SU-DHL-6 (cell line): ENCODE results near the gene KCNB1.

ENCODE experiments used
- H2AFZ ChIP-seq: fragments of 200-600 bp; sonication (generic); 2 replicates; pipeline ENCODE4 v1.6.1; 2014; ENCODE audit warnings: low read depth, mild to moderate bottlenecking, moderate library complexity, mixed read lengths, antibody characterized with exemption, low read length; ENCODE audit not compliant: severe bottlenecking
- H3F3A ChIP-seq: fragments of 200-600 bp; shearing (Covaris generic); 2 replicates; pipeline ENCODE4 v1.6.0; 2016; ENCODE audit warnings: antibody characterized with exemption, mild to moderate bottlenecking; ENCODE audit not compliant: insufficient read depth
- H3K27ac ChIP-seq: fragments of 200-600 bp; sonication (generic); 2 replicates; pipeline ENCODE4 v1.5.1; 2016; ENCODE audit warnings: low read depth, mild to moderate bottlenecking, low read length, moderate library complexity, mixed read lengths
- H3K27me3 ChIP-seq: fragments of 200-600 bp; sonication (generic), shearing (Covaris generic); 2 replicates; pipeline ENCODE4 v1.6.0; 2014; ENCODE audit warnings: mild to moderate bottlenecking, low read length
- H3K36me3 ChIP-seq: fragments of 200-600 bp; sonication (generic); 2 replicates; pipeline ENCODE4 v1.6.1; 2014; ENCODE audit warnings: mild to moderate bottlenecking, low read length, mixed read lengths
- H3K4me2 ChIP-seq: fragments of 300-600, 200-600 bp; shearing (Covaris generic), sonication (generic); 2 replicates; pipeline ENCODE4 v1.6.0; 2014; ENCODE audit warnings: low read length, low read depth, mild to moderate bottlenecking; ENCODE audit not compliant: poor library complexity, severe bottlenecking
- H3K4me3 ChIP-seq: fragments of 200-600 bp; sonication (generic); 2 replicates; pipeline ENCODE4 v1.5.1; 2014; ENCODE audit warnings: antibody characterized with exemption, low read length, mild to moderate bottlenecking, mixed read lengths; ENCODE audit not compliant: insufficient read depth, poor library complexity, severe bottlenecking
- H3K79me2 ChIP-seq: fragments of 200-600 bp; sonication (generic); 2 replicates; pipeline ENCODE4 v1.6.1; 2014; ENCODE audit warnings: mild to moderate bottlenecking, low read length, moderate library complexity; ENCODE audit not compliant: insufficient read depth
- H3K9ac ChIP-seq: fragments of 200-600 bp; sonication (generic); 2 replicates; pipeline ENCODE4 v1.7.0; 2014; ENCODE audit warnings: mild to moderate bottlenecking, low read length
- H3K9me2 ChIP-seq: fragments of 200-600 bp; sonication (generic); replicated peaks from 2 replicates; pipeline ENCODE4 v1.6.1; 2014; ENCODE audit warnings: low read length; ENCODE audit not compliant: insufficient read depth
- H3K9me3 ChIP-seq: fragments of 200-600 bp; sonication (generic); 2 replicates; pipeline ENCODE4 v1.6.1; 2014; ENCODE audit warnings: low read length, mixed read lengths; ENCODE audit not compliant: insufficient read depth
- H4K20me1 ChIP-seq: fragments of 200-600 bp; sonication (generic); 2 replicates; pipeline ENCODE4 v1.6.1; 2014; ENCODE audit warnings: low read depth, mild to moderate bottlenecking, antibody characterized with exemption, low read length, moderate library complexity, mixed read lengths
- EZH2phosphoT487 ChIP-seq: fragments of 200-600 bp; sonication (generic), shearing (Covaris generic); conservative IDR thresholded peaks from 2 replicates; pipeline ENCODE4 v1.6.1; 2018; ENCODE audit warnings: mild to moderate bottlenecking, antibody characterized with exemption, low read length, moderate library complexity, mixed read lengths
- TF ChIP-seq, protein P1 (sequence below): fragments of 200-600 bp; sonication (generic); IDR thresholded peaks from one replicate; pipeline ENCODE4 v1.5.1; 2017; ENCODE audit warnings: antibody characterized with exemption, mild to moderate bottlenecking, low read length, moderate library complexity; ENCODE audit not compliant: insufficient read depth, poor library complexity, severe bottlenecking

KCNB1 gene

DNA sequence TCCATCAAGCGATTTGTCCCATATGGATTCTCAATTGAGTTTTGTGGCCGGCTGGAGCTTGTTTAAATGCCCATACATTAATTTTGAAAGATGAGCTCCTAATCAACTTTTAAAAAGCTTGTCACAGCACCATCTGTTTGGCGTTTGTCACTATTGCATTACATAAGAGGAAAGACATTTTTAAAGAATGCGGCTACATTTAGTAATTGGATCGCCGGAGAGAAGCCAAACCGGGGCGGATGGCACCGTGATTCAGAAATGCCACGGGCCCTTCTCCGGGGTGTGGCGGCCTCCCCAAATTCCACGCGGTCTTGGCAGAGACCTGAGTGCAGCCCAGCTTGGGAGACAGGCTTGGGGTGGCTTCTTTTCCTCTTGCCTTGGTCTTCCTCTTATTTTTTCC, 136.9 kb downstream of the KCNB1 start:
- Histone ChIP-seq H2AFZ (no peak overlapping the region), H3K79me2 (no peaks in the 10 kb centered on the region), H3K4me3 (no peak overlapping the region), H3K27ac (no peak overlapping the region), H3K27me3 (no peaks in the 10 kb centered on the region), H3F3A (no peaks in the 10 kb centered on the region), H3K4me2 (no peak overlapping the region), H3K36me3 (no peaks in the 10 kb centered on the region), H3K9me2 (no peaks in the 10 kb centered on the region), H3K9me3 (no peaks in the 10 kb centered on the region), H4K20me1 (no peaks in the 10 kb centered on the region), H3K9ac (no peak overlapping the region)
- TF ChIP-seq, protein P1, sequence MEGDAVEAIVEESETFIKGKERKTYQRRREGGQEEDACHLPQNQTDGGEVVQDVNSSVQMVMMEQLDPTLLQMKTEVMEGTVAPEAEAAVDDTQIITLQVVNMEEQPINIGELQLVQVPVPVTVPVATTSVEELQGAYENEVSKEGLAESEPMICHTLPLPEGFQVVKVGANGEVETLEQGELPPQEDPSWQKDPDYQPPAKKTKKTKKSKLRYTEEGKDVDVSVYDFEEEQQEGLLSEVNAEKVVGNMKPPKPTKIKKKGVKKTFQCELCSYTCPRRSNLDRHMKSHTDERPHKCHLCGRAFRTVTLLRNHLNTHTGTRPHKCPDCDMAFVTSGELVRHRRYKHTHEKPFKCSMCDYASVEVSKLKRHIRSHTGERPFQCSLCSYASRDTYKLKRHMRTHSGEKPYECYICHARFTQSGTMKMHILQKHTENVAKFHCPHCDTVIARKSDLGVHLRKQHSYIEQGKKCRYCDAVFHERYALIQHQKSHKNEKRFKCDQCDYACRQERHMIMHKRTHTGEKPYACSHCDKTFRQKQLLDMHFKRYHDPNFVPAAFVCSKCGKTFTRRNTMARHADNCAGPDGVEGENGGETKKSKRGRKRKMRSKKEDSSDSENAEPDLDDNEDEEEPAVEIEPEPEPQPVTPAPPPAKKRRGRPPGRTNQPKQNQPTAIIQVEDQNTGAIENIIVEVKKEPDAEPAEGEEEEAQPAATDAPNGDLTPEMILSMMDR, result no peak
- no peak for TF ChIP-seq EZH2phosphoT487

- no peak overlapping the region for H3K4me3 ChIP-seq
- no peak for TF ChIP-seq EZH2phosphoT487
- TF ChIP-seq, protein P1, result no peak
- H3K27me3 ChIP-seq, result no peaks in the 10 kb centered on the region
- no peaks in the 10 kb centered on the region for H3F3A ChIP-seq
- no peaks in the 10 kb centered on the region for H3K36me3 ChIP-seq
- no peaks in the 10 kb centered on the region for H3K9me3 ChIP-seq
- H3K9me2 ChIP-seq, result no peaks in the 10 kb centered on the region
- no peaks in the 10 kb centered on the region for H4K20me1 ChIP-seq
- H2AFZ ChIP-seq, result no peak overlapping the region
- no peak overlapping the region for H3K4me2 ChIP-seq
- H3K79me2 ChIP-seq, result no peaks in the 10 kb centered on the region
- no peak overlapping the region for H3K9ac ChIP-seq
- H3K27ac ChIP-seq, result no peak overlapping the region
These were observed 137.5 kb downstream of the KCNB1 start for GRCh38 chr20:49344975-49345374.

DNA sequence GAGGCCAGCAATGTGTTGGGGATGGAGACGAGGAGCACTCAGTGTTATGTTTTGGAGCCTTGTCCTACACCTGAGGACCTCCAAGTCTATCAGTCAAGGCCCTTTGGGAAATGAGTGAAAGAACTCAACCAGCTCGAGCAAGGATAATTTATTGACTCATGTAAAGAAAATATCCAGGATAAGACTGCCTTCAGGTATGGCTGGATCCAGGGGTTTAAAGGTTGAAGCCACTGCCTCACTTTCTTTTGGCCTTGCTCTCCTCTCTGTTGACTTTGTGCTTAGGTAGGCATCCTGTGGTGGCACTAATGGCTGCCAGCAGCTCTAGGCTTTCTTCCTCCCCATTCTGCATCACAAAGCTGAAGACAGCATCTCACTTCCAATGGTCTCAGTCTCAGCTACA, 138.3 kb downstream of the KCNB1 start:
- Histone ChIP-seq H3K79me2 (no peaks in the 10 kb centered on the region), H3K4me2 (no peak overlapping the region), H3K9me3 (no peaks in the 10 kb centered on the region), H3K4me3 (no peak overlapping the region), H3F3A (no peaks in the 10 kb centered on the region), H2AFZ (no peak overlapping the region), H3K27ac (no peak overlapping the region), H3K9ac (no peak overlapping the region), H3K9me2 (no peaks in the 10 kb centered on the region), H3K36me3 (no peaks in the 10 kb centered on the region), H3K27me3 (no peaks in the 10 kb centered on the region), H4K20me1 (no peaks in the 10 kb centered on the region)
- TF ChIP-seq, protein P1, result no peak
- no peak for TF ChIP-seq EZH2phosphoT487
